HG03175 (cell line): ENCODE measurements around the gene PRCD.
A peak's percentile ranks its signal among the peaks of the same experiment; 100 is the strongest.
"Not testable (repeated sequence)": the region's sequence is repeated elsewhere in the genome, so short reads cannot be mapped to it uniquely, and the experiment has no call there.

ENCODE experiments used
- ATAC-seq: cut with Tn5 transposase; IDR thresholded peaks from one replicate; pipeline ENCODE4 v1.9.1; 2021; ENCODE audit warnings: mild to moderate bottlenecking, moderate library complexity; ENCODE audit not compliant: unreplicated experiment

PRCD gene

GRCh38 chr17:76502341-76503211 is 37.3 kb upstream of the PRCD start:
- ATAC-seq = no peak

- no peak for ATAC-seq
Observed at GRCh38 chr17:76504117-76504516, 35.7 kb upstream of the PRCD start.

GRCh38 chr17:76506408-76507345 is 33.2 kb upstream of the PRCD start:
- peak; percentile 55 for ATAC-seq

GRCh38 chr17:76508472-76509063 is 31.3 kb upstream of the PRCD start:
- ATAC-seq = not testable (repeated sequence)

GRCh38 chr17:76510831-76511244 is 29.0 kb upstream of the PRCD start:
- no peak for ATAC-seq

GRCh38 chr17:76511668-76512365 is 28.0 kb upstream of the PRCD start:
- no peak for ATAC-seq

GRCh38 chr17:76512366-76513305 is 27.2 kb upstream of the PRCD start:
- no peak for ATAC-seq

- no peak for ATAC-seq
Observed at GRCh38 chr17:76513306-76513692, 26.5 kb upstream of the PRCD start.

GRCh38 chr17:76514355-76514754 is 25.5 kb upstream of the PRCD start:
- ATAC-seq = not testable (repeated sequence)

GRCh38 chr17:76515274-76515949 is 24.4 kb upstream of the PRCD start:
- ATAC-seq = peak; percentile 45

GRCh38 chr17:76517638-76518038 is 22.2 kb upstream of the PRCD start:
- no peak for ATAC-seq

- no peak for ATAC-seq
Observed at GRCh38 chr17:76519048-76519966, 20.5 kb upstream of the PRCD start.

GRCh38 chr17:76521262-76521661 is 18.6 kb upstream of the PRCD start:
- no peak for ATAC-seq

- ATAC-seq = not testable (repeated sequence)
Observed at GRCh38 chr17:76521683-76522082, 18.2 kb upstream of the PRCD start.

- no peak for ATAC-seq
Observed at GRCh38 chr17:76523084-76524037, 16.5 kb upstream of the PRCD start.

GRCh38 chr17:76524598-76525512 is 15.0 kb upstream of the PRCD start:
- no peak for ATAC-seq
